B cell (primary cell): ENCODE data around the gene CYSLTR1. TPM values are rescaled to one million over a fixed set of nuclear protein-coding genes. Genes with fewer than 3 reads are reported as not detected.
A peak's percentile ranks its signal among the peaks of the same experiment; 100 is the strongest.

Experiments used
- ATAC-seq: fragments of 200-7000 bp; cut with Tn5 transposase; one replicate; pipeline ENCODE4 v1.10.0; 2021; ENCODE audit warnings: low read depth, mild to moderate bottlenecking, moderate number of reproducible peaks, moderate library complexity
- CTCF ChIA-PET: fragments of 350-600 bp; sonication (Branson Sonifier 250); formaldehyde crosslinking; loops from one replicate; lab custom pipeline; 2021; ENCODE audit warnings: antibody characterized with exemption, inconsistent platforms; lab: Charles Lee
- POLR2A ChIA-PET: fragments of 350-600 bp; sonication (Branson Sonifier 250); formaldehyde crosslinking; loops from one replicate; lab custom pipeline; 2021; ENCODE audit warnings: antibody characterized with exemption; lab: Charles Lee
- DNase-seq: peaks from one replicate; pipeline ENCODE4 v3.0.0; 2013
- H2AFZ ChIP-seq: 2 replicates; pipeline ENCODE4 v1.6.1; 2012; ENCODE audit warnings: mild to moderate bottlenecking, low read depth, low read length; ENCODE audit not compliant: insufficient read depth, poor library complexity, severe bottlenecking
- H3K27ac ChIP-seq, 2 donors: 1 replicate in 1 of 2; 2 replicates in 1 of 2; pipeline ENCODE4 v1.5.1; 2012 to 2013; ENCODE audit warnings: low read length in 2 of 2, mild to moderate bottlenecking in 2 of 2, moderate library complexity in 1 of 2
- H3K27me3 ChIP-seq, 4 experiments: fragments of 200-600 bp in 1 of 4; sonication (generic) in 1 of 4; replicated peaks in 1 of 4; 1 replicate in 2 of 4; 2 replicates in 2 of 4; pipeline versions ENCODE4 v1.6.1 to v1.7.0; 2013 to 2016; ENCODE audit warnings: low read length in 3 of 4, mild to moderate bottlenecking in 2 of 4, mixed read lengths in 1 of 4, moderate library complexity in 1 of 4; ENCODE audit not compliant: insufficient read depth in 4 of 4, control insufficient read depth in 3 of 4; ENCODE audit errors: control extremely low read depth in 1 of 4
- H3K36me3 ChIP-seq, 2 experiments: replicated peaks in 1 of 2; 1 replicate in 1 of 2; 2 replicates in 1 of 2; pipeline versions ENCODE4 v1.6.1 to v1.7.1; 2013; ENCODE audit warnings: low read length in 1 of 2; ENCODE audit not compliant: insufficient read depth in 2 of 2, control insufficient read depth in 1 of 2; ENCODE audit errors: control extremely low read depth in 1 of 2, extremely low read depth in 1 of 2
- H3K4me1 ChIP-seq, 2 donors: fragments of 200-600 bp in 1 of 2; sonication (generic) in 1 of 2; 1 replicate in 1 of 2; 2 replicates in 1 of 2; pipeline versions ENCODE4 v1.5.1 to v1.6.1; 2013 to 2017; ENCODE audit warnings: low read length in 2 of 2; ENCODE audit not compliant: control insufficient read depth in 2 of 2, insufficient read depth in 2 of 2
- H3K4me2 ChIP-seq: replicated peaks from 2 replicates; pipeline ENCODE3; 2012; ENCODE audit warnings: mild to moderate bottlenecking, low read depth, low read length; ENCODE audit not compliant: poor library complexity, severe bottlenecking
- H3K4me3 ChIP-seq, 5 experiments: fragments of 200-600 bp in 1 of 5; sonication (generic) in 1 of 5; 1 replicate in 3 of 5; 2 replicates in 2 of 5; pipeline versions ENCODE4 v1.5.1 to v1.7.0; 2011 to 2016; ENCODE audit warnings: low read length in 4 of 5, mild to moderate bottlenecking in 4 of 5, low read depth in 2 of 5, control low read depth in 1 of 5, moderate library complexity in 1 of 5; ENCODE audit not compliant: insufficient read depth in 1 of 5; ENCODE audit errors: control extremely low read depth in 1 of 5, extremely low read depth in 1 of 5
- H3K79me2 ChIP-seq: fragments of 200-600 bp; sonication (generic); one replicate; pipeline ENCODE4 v1.6.0; 2016; ENCODE audit warnings: low read length; ENCODE audit not compliant: control insufficient read depth, insufficient read depth
- H3K9ac ChIP-seq: fragments of 200-600 bp; sonication (generic); 2 replicates; pipeline ENCODE4 v1.6.1; 2017; ENCODE audit warnings: mild to moderate bottlenecking, low read length, moderate library complexity
- H3K9me3 ChIP-seq, 3 donors: one replicate each; pipeline versions ENCODE4 v1.6.1 to v1.7.1; 2013; ENCODE audit warnings: low read length in 2 of 3; ENCODE audit not compliant: control insufficient read depth in 2 of 3, insufficient read depth in 1 of 3; ENCODE audit errors: control extremely low read depth in 1 of 3
- H4K20me1 ChIP-seq: 2 replicates; pipeline ENCODE4 v1.6.0; 2012; ENCODE audit warnings: mild to moderate bottlenecking, low read length; ENCODE audit not compliant: insufficient read depth, control insufficient read depth, poor library complexity, severe bottlenecking
- H3K27ac Mint-ChIP-seq: one replicate; pipeline ENCODE4 v1.8.0; 2021; ENCODE audit warnings: mixed read lengths
- H3K27me3 Mint-ChIP-seq: one replicate; pipeline ENCODE4 v1.8.0; 2021; ENCODE audit warnings: mixed read lengths
- H3K4me1 Mint-ChIP-seq: one replicate; pipeline ENCODE4 v1.8.0; 2021; ENCODE audit warnings: mixed read lengths
- H3K4me3 Mint-ChIP-seq: one replicate; pipeline ENCODE4 v1.8.0; 2021; ENCODE audit warnings: mixed read lengths
- H3K9me3 Mint-ChIP-seq: one replicate; pipeline ENCODE4 v1.8.0; 2022; ENCODE audit warnings: mixed read lengths; ENCODE audit not compliant: insufficient read depth
- CTCF ChIP-seq: fragments of 200-600 bp; IDR thresholded peaks from one replicate; pipeline ENCODE4 v1.8.0; 2022; ENCODE audit warnings: antibody characterized with exemption, mild to moderate bottlenecking
- EZH2 ChIP-seq: IDR thresholded peaks from 2 replicates; pipeline ENCODE4 v1.6.1; 2012; ENCODE audit warnings: borderline replicate concordance, low read depth, mild to moderate bottlenecking, moderate library complexity, low read length; ENCODE audit not compliant: insufficient read depth, poor library complexity, severe bottlenecking
- WGBS: methylation state at CpG from one replicate; pipeline ENCODE4 v1.1.5; 2013; ENCODE audit warnings: missing lambda C conversion rate; ENCODE audit not compliant: insufficient coverage; 5-methylcytosine and 5-hydroxymethylcytosine counted together
- intact Hi-C: fragments of 100-400 bp; cut with micrococcal nuclease; formaldehyde crosslinking; loops from one replicate; pipeline ENCODE4 v1.10.0; 2022
- polyA plus RNA-seq: library from polyadenylated mRNA; depleted of rRNA; stranded (reverse); fragments of >200 nt; gene quantifications from 2 replicates; pipeline ENCODE4 v1.2.3, GENCODE V29; 2012
- total RNA-seq, 2 donors: library from RNA; stranded (reverse); fragments of 120-200 nt in 1 of 2; gene quantifications; 1 replicate in 1 of 2; 2 replicates in 1 of 2; pipeline versions ENCODE4 v1.2.3 to v1.2.4, GENCODE V29; 2013 to 2022

CYSLTR1 gene
- total and polyA plus RNA-seq, 2 donors (not counting 1 experiment from before 2014, with no cell fraction given) = 20.8 to 43.4 TPM

- no peaks in the 10 kb centered on the region for H3K36me3 ChIP-seq
- peak overlapping the region in 1 of 2 donors; percentile 74 for H3K27ac ChIP-seq
- Mint-ChIP-seq H3K27me3 (no peaks in the 10 kb centered on the region), H3K4me3 (peak overlapping the region; percentile 73), H3K9me3 (no peaks in the 10 kb centered on the region), H3K4me1 (peaks cover 55% of the 10 kb centered on the region), H3K27ac (peak overlapping the region; percentile 77)
- peak overlapping the region; percentile 21 for H3K9ac ChIP-seq
- peaks cover 64% of the 10 kb centered on the region for H3K79me2 ChIP-seq
- CTCF ChIA-PET = interaction anchor here (0.8 kb wide), 1 partner anchor 10 kb away, joined by 3 read pairs; no protein-coding TSS in a partner anchor
- H3K27me3 ChIP-seq = no peaks in the 10 kb centered on the region
- no peaks in the 10 kb centered on the region for H4K20me1 ChIP-seq
- H2AFZ ChIP-seq = no peak overlapping the region
- peak overlapping the region in 1 of 5 experiments; percentile 38 for H3K4me3 ChIP-seq
- POLR2A ChIA-PET = no interaction called here
- peaks cover 41 to 45% of the 10 kb centered on the region in 2 donors for H3K4me1 ChIP-seq
- intact Hi-C loops = loop anchor here (5.0 to 10.0 kb wide), 6 partner anchors 47 to 823 kb away; partner anchors contain the start of genes COX7B, GPR174, MAGT1 and P2RY10
- no peak for TF ChIP-seq CTCF
- no peak for TF ChIP-seq EZH2
- ATAC-seq (peak; percentile 97), DNase-seq (peak; percentile 81)
- H3K9me3 ChIP-seq = no peaks in the 10 kb centered on the region
- WGBS = no CpG with 5 or more reads among the region's 2 CpGs
- H3K4me2 ChIP-seq = peak overlapping the region; percentile 68
Observed at GRCh38 chrX:78321809-78322208, 5.6 kb downstream of the CYSLTR1 start.

GRCh38 chrX:78316265-78316664 lies 11.1 kb downstream of the CYSLTR1 start:
- CTCF ChIA-PET = no interaction called here
- Histone ChIP-seq H3K27ac (no peak overlapping the region), H3K9ac (no peak overlapping the region), H3K4me1 (peaks cover 32 to 38% of the 10 kb centered on the region in 2 donors), H3K4me3 (no peak overlapping the region), H3K27me3 (no peaks in the 10 kb centered on the region), H2AFZ (no peak overlapping the region), H4K20me1 (peaks cover 11% of the 10 kb centered on the region), H3K79me2 (peaks cover 81% of the 10 kb centered on the region), H3K36me3 (peaks cover 0 to 3% of the 10 kb centered on the region in 2 experiments), H3K4me2 (peak overlapping the region; percentile 25), H3K9me3 (no peaks in the 10 kb centered on the region)
- POLR2A ChIA-PET = no interaction called here
- Mint-ChIP-seq H3K4me3 (no peak overlapping the region), H3K9me3 (no peaks in the 10 kb centered on the region), H3K27ac (peak overlapping the region; percentile 32), H3K27me3 (no peaks in the 10 kb centered on the region), H3K4me1 (peaks cover 71% of the 10 kb centered on the region)
- TF ChIP-seq CTCF (no peak), EZH2 (no peak)
- no CpG with 5 or more reads among the region's 2 CpGs for WGBS
- DNase-seq (no peak), ATAC-seq (no peak)
- intact Hi-C loops = no loop called here
